ENCODE measurements around the gene LASP1. TPM values are rescaled to one million over a fixed set of nuclear protein-coding genes. Genes with fewer than 3 reads are reported as not detected.

Gene LASP1
- total RNA-seq, 1 experiment from 2014 or later, result 78.3 TPM

DNA sequence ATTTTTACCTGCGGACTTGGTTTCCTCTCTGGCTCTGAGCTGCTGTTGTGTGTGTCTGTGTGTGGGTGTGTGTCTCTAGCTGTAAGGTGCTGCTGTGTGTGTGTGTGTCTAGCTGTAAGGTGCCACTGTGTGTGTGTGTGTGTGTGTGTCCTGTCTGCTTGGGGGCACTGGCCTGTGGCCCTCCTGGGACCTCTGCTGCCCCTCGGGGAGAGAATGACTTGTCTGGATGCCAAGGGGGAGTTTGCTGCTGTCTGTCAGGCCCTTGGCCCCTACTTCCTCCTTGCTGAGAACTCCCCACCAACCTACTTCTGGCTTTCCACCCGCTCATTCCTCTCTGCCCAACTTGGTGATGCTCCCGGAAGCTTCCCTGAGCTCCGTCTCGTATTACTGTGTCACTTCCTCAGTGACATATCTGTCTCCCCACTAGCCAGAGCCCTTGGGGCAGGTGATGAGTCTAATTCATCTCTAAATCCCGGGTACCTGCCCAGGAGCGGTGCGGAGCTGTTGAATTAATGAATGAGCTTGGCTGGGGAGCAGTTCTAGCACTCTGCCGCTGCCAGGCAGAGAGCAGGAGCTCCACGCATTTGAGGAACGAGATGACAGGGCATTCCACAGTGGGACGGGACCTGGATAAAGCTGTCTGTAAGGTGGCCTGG, 52.0 kb downstream of the LASP1 start:
- H3K4me1 ChIP-seq (ENCODE audit: insufficient read depth, low read length, poor library complexity, severe bottlenecking), result peaks cover 7% of the 10 kb centered on the region

DNA sequence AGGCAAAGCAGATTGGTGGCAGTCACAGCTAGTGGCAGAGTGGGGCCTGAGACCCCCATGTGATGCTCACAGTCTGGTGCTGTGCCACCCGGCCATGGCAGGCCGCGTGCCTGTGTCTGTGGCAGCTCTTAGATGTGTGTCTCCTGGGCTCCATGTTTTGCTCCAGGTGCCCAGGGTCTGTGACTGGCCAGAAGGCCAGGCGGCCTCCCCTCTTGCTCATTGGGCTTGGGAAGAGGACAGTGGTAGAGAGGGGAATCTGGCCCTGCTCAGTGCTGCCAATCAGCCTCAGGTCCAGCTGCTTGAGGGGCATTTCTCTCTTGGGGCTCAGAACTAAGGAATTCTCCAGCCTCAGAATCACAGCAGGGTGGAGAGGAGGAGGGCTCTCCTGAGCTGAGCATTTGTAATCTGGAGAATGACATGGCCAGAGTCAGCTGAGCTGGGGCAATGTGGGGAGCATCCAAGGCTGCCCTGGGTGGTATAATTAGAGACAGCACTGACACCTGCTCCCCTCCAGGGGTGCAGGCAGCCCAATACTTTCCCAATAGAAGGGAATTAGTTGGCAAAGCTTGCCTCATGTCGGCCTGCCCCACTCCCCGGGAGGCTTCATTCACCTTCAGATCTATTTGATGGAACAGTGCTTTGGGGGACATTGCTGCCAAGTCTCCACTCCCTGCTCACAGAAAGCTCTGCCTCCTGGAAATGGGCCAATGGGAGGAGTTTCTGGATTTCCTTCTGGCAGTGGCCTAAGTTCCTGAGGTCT, 52.9 kb downstream of the LASP1 start:
- TF ChIP-seq, protein P1, sequence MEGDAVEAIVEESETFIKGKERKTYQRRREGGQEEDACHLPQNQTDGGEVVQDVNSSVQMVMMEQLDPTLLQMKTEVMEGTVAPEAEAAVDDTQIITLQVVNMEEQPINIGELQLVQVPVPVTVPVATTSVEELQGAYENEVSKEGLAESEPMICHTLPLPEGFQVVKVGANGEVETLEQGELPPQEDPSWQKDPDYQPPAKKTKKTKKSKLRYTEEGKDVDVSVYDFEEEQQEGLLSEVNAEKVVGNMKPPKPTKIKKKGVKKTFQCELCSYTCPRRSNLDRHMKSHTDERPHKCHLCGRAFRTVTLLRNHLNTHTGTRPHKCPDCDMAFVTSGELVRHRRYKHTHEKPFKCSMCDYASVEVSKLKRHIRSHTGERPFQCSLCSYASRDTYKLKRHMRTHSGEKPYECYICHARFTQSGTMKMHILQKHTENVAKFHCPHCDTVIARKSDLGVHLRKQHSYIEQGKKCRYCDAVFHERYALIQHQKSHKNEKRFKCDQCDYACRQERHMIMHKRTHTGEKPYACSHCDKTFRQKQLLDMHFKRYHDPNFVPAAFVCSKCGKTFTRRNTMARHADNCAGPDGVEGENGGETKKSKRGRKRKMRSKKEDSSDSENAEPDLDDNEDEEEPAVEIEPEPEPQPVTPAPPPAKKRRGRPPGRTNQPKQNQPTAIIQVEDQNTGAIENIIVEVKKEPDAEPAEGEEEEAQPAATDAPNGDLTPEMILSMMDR (conservative IDR thresholded peaks at IDR 0.05; ENCODE audit: low read depth, low read length), result no peak
- no peak for TF ChIP-seq EZH2 (IDR thresholded peaks at IDR 0.05; ENCODE audit: borderline replicate concordance, low read depth, low read length, poor library complexity, severe bottlenecking)
- DNase-seq (ENCODE audit: low spot score), result peak; percentile 64
- POLR2A ChIA-PET (ENCODE audit: low non-redundant PET), result no interaction called here

More for the DNA sequence above, 52.0 kb downstream of the LASP1 start:
- ChIA-PET CTCF (no interaction called here), POLR2A (ENCODE audit: low non-redundant PET) (no interaction called here)
- intact Hi-C loops (cut with micrococcal nuclease; ENCODE audit: unreplicated experiment), result no loop called here
- H3K4me3 ChIP-seq (ENCODE audit: low read depth, low read length, poor library complexity, severe bottlenecking), result no peak overlapping the region
- TF ChIP-seq, protein P1 (conservative IDR thresholded peaks at IDR 0.05; ENCODE audit: low read depth, low read length), result no peak
- no peak for TF ChIP-seq EZH2 (IDR thresholded peaks at IDR 0.05; ENCODE audit: borderline replicate concordance, low read depth, low read length, poor library complexity, severe bottlenecking)
- no peak overlapping the region for H3K27ac ChIP-seq (ENCODE audit: low read depth, low read length, poor library complexity, severe bottlenecking)
- H3K36me3 ChIP-seq (ENCODE audit: insufficient read depth, low read length, poor library complexity, severe bottlenecking), result no peaks in the 10 kb centered on the region
- no TSS peak for BruUV-seq (replicated peaks)
- no peaks in the 10 kb centered on the region for H3K27me3 ChIP-seq (replicated peaks; ENCODE audit: insufficient read depth, low read depth, low read length, poor library complexity)
- H3K9me3 ChIP-seq (ENCODE audit: low read depth, low read length, poor library complexity, severe bottlenecking), result no peaks in the 10 kb centered on the region
- no peak for DNase-seq (ENCODE audit: low spot score)

DNA sequence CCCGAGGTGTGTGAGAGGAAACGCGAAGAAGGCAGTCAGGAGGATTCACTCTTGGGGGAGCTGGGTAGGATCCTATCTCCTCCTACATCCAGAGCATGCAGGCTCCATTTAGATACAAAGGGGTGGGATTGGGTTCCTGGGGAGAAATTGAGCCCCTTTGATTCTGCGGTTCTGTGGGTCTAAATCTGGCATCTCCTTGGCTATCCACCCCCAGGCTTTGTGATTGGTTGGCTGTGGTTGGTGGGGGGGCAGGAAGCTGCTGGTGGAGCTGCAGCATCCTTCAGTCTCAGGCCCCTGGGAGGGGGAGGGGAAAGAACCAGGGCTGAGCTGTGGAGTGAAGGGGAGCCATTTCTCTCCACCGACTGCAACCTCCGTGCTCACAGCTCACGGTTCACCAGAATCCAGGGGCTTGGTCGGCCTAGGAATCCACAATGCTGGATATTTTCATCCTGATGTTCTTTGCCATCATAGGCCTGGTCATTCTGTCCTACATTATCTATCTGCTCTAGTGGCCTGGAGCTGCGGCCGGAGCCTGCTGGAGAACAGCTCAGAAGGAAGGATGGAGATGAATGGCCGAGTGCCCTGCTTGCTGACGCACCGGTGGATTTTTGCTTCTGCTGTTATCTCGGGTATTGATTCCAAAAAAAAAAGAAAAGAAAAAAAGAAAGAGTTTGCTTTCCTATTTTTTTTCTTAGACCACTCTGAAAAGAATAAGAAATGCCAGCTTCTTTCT, 55.6 kb downstream of the LASP1 start, which contains the start of gene LASP1NB:
Gene LASP1NB, plus strand, starts transcription at position 352 of the 733 bp plus-strand sequence.
- no peak within 1 kb of the TSS for H3K27ac ChIP-seq (ENCODE audit: low read depth, low read length, poor library complexity, severe bottlenecking)
- TF ChIP-seq, protein P1 (conservative IDR thresholded peaks at IDR 0.05; ENCODE audit: low read depth, low read length), result no peak
- no peak for TF ChIP-seq EZH2 (IDR thresholded peaks at IDR 0.05; ENCODE audit: borderline replicate concordance, low read depth, low read length, poor library complexity, severe bottlenecking)
- no peak for DNase-seq (ENCODE audit: low spot score)
- BruUV-seq (replicated peaks), result no TSS peak
- ChIA-PET POLR2A (ENCODE audit: low non-redundant PET) (interaction anchor here (0.7 kb wide), 1 partner anchor 19 kb away, joined by 3 read pairs; no protein-coding TSS in a partner anchor), CTCF (interaction anchor here (0.6 kb wide), 1 partner anchor 254 kb away, joined by 6 read pairs; no protein-coding TSS in a partner anchor)
- H3K36me3 ChIP-seq (ENCODE audit: insufficient read depth, low read length, poor library complexity, severe bottlenecking), result no peaks in the 10 kb centered on the region
- H3K9me3 ChIP-seq (ENCODE audit: low read depth, low read length, poor library complexity, severe bottlenecking), result no peaks in the 10 kb centered on the region
- H3K4me1 ChIP-seq (ENCODE audit: insufficient read depth, low read length, poor library complexity, severe bottlenecking), result peaks cover 7% of the 10 kb centered on the region
- intact Hi-C loops (cut with micrococcal nuclease; ENCODE audit: unreplicated experiment), result no loop called here
- H3K27me3 ChIP-seq (replicated peaks; ENCODE audit: insufficient read depth, low read depth, low read length, poor library complexity), result no peaks in the 10 kb centered on the region
- H3K4me3 ChIP-seq (ENCODE audit: low read depth, low read length, poor library complexity, severe bottlenecking), result no peak within 1 kb of the TSS

More for the DNA sequence above, 52.9 kb downstream of the LASP1 start:
- Histone ChIP-seq H3K27ac (ENCODE audit: low read depth, low read length, poor library complexity, severe bottlenecking) (no peak overlapping the region), H3K4me1 (ENCODE audit: insufficient read depth, low read length, poor library complexity, severe bottlenecking) (peaks cover 7% of the 10 kb centered on the region), H3K36me3 (ENCODE audit: insufficient read depth, low read length, poor library complexity, severe bottlenecking) (no peaks in the 10 kb centered on the region), H3K9me3 (ENCODE audit: low read depth, low read length, poor library complexity, severe bottlenecking) (no peaks in the 10 kb centered on the region), H3K27me3 (replicated peaks; ENCODE audit: insufficient read depth, low read depth, low read length, poor library complexity) (no peaks in the 10 kb centered on the region), H3K4me3 (ENCODE audit: low read depth, low read length, poor library complexity, severe bottlenecking) (no peak overlapping the region)
- BruUV-seq (replicated peaks), result no TSS peak
- intact Hi-C loops (cut with micrococcal nuclease; ENCODE audit: unreplicated experiment), result no loop called here
- CTCF ChIA-PET, result no interaction called here
